ENCODE data around the gene SP110. TPM values are rescaled to one million over a fixed set of nuclear protein-coding genes. Genes with fewer than 3 reads are reported as not detected.

SP110 gene
- total and polyA plus RNA-seq, 7 experiments from 2014 or later, result 89.8 to 182 (median 108) TPM

DNA sequence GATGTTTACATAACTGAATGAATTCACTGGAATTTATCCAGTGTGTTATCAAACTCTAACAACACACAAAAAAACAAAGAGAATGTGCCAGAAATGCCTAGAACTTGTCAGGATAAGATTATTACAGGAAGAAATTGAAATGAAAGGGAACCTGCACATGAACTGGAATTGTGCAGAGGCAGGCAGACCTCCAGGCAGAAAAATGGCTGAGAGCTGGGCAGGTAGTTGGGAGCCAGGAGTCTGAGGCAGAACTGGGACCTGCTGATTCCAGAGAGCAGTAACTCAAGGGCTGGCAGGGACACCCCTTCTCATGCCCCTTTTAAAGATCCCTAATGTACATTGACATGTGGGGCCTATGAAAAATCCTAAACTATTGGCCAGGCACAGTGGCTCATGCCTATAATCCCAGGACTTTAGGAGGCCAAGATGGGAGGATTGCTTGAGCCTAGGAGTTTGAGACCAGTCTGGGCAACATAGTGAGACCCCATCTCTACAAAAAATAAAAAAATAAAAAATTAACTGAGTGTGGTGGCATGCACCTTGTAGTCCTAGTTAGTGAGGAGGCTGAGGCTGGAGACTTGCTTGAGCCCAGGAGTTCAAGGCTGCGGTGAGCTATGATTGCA, 674 bp upstream of the SP110 start:
- DNase-seq (no peak), ATAC-seq (no peak)
- Mint-ChIP-seq H3K4me3 (peak overlapping the region; percentile 89 to 100 (median 99)), H3K4me1 (peaks cover 47 to 78% (median 67%) of the 10 kb centered on the region in 7 donors), H3K9me3 (no peaks in the 10 kb centered on the region), H3K27ac (peak overlapping the region; percentile 94 to 100 (median 99)), H3K27me3 (no peaks in the 10 kb centered on the region), H3K36me3 (peaks cover 6 to 38% (median 18%) of the 10 kb centered on the region in 5 donors)
- no peaks in the 10 kb centered on the region for H3K9me3 ChIP-seq (ENCODE audit: control insufficient read depth in 2 of 3, low read length in 3 of 3)
- H3K4me1 ChIP-seq (ENCODE audit: control insufficient read depth in 2 of 2, insufficient read depth in 2 of 2, low read length in 2 of 2), result peaks cover 22 to 42% of the 10 kb centered on the region in 2 donors
- peak overlapping the region; percentile 83 for H3K27ac ChIP-seq (ENCODE audit: low read depth, low read length)
- peaks cover 9 to 14% (median 12%) of the 10 kb centered on the region in 3 experiments for H3K36me3 ChIP-seq (ENCODE audit: control insufficient read depth in 2 of 3, insufficient read depth in 3 of 3, low read length in 3 of 3)
- POLR2A ChIA-PET, result interaction anchor here (0.6 to 3.5 kb wide), 16 partner anchors 8 to 379 kb away, joined by 3 to 32 read pairs (median 5); partner anchors contain the start of genes SP100 and SP140L
- intact Hi-C loops (cut with micrococcal nuclease), result loop anchor here (1.0 to 10.0 kb wide), 4 partner anchors 42 to 834 kb away; partner anchors contain the start of genes FBXO36 (in 1 of the 2), PSMD1 (in 1 of the 2) and TRIP12 (in 1 of the 2)
- CTCF ChIA-PET, result interaction anchor here (1.2 kb wide), 1 partner anchor 13 kb away, joined by 3 read pairs; no protein-coding TSS in a partner anchor
- H3K4me3 ChIP-seq (ENCODE audit: low read length), result peak overlapping the region; percentile 95
- H3K27me3 ChIP-seq (ENCODE audit: control insufficient read depth in 2 of 2, insufficient read depth in 2 of 2, low read length in 2 of 2), result no peaks in the 10 kb centered on the region

- peaks cover 29 to 34% (median 31%) of the 10 kb centered on the region in 3 experiments for H3K36me3 ChIP-seq (ENCODE audit: control insufficient read depth in 2 of 3, insufficient read depth in 3 of 3, low read length in 3 of 3)
- peaks cover 20 to 49% (median 38%) of the 10 kb centered on the region in 5 donors for H3K36me3 Mint-ChIP-seq
- ChIA-PET CTCF (no interaction called here), POLR2A (interaction anchor here (0.6 to 3.5 kb wide), 12 partner anchors 10 to 426 kb away, joined by 3 to 32 read pairs (median 5); partner anchors contain the start of genes SP100 and SP140L)
- peaks cover 43 to 74% (median 70%) of the 10 kb centered on the region in 7 donors for H3K4me1 Mint-ChIP-seq
- peaks cover 22 to 30% of the 10 kb centered on the region in 2 donors for H3K4me1 ChIP-seq (ENCODE audit: control insufficient read depth in 2 of 2, insufficient read depth in 2 of 2, low read length in 2 of 2)
- ATAC-seq (peak; percentile 64), DNase-seq (peak in 7 of 9 donors; percentile 16 to 48 (median 36))
- H3K4me3 ChIP-seq (ENCODE audit: low read length), result peak overlapping the region; percentile 95
- intact Hi-C loops (cut with micrococcal nuclease), result loop anchor here (1.0 to 5.0 kb wide), 7 partner anchors 8 to 504 kb away; partner anchors contain the start of gene SP100 (in 1 of the 2)
- H3K9me3 Mint-ChIP-seq, result no peaks in the 10 kb centered on the region
- H3K27me3 Mint-ChIP-seq, result no peaks in the 10 kb centered on the region
- H3K4me3 Mint-ChIP-seq, result peak overlapping the region; percentile 89 to 100 (median 99)
- H3K9me3 ChIP-seq (ENCODE audit: control insufficient read depth in 2 of 3, low read length in 3 of 3), result no peaks in the 10 kb centered on the region
- H3K27ac Mint-ChIP-seq, result peak overlapping the region; percentile 45 to 100 (median 90)
- H3K27ac ChIP-seq (ENCODE audit: low read depth, low read length), result peak overlapping the region; percentile 83
- H3K27me3 ChIP-seq (ENCODE audit: control insufficient read depth in 2 of 2, insufficient read depth in 2 of 2, low read length in 2 of 2), result no peaks in the 10 kb centered on the region
Observed at GRCh38 chr2:230218421-230218820, 1.4 kb downstream of the SP110 start.

- Mint-ChIP-seq H3K9me3 (no peaks in the 10 kb centered on the region), H3K4me1 (peaks cover 40 to 77% (median 68%) of the 10 kb centered on the region in 7 donors), H3K27ac (peak overlapping the region in 6 of 9 donors; percentile 11 to 99 (median 29)), H3K4me3 (peak overlapping the region; percentile 46 to 100 (median 98)), H3K36me3 (peaks cover 22 to 54% (median 48%) of the 10 kb centered on the region in 5 donors), H3K27me3 (no peaks in the 10 kb centered on the region)
- ATAC-seq (no peak), DNase-seq (no peak)
- H3K9me3 ChIP-seq (ENCODE audit: control insufficient read depth in 2 of 3, low read length in 3 of 3), result no peaks in the 10 kb centered on the region
- ChIA-PET CTCF (interaction anchor here (0.7 to 1.0 kb wide), 2 partner anchors 15 to 73 kb away, joined by 4 to 6 read pairs; no protein-coding TSS in a partner anchor), POLR2A (interaction anchor here (0.7 to 3.5 kb wide), 5 partner anchors 9 to 200 kb away, joined by 3 to 32 read pairs (median 5); partner anchors contain the start of gene SP140L)
- peaks cover 22 to 30% of the 10 kb centered on the region in 2 donors for H3K4me1 ChIP-seq (ENCODE audit: control insufficient read depth in 2 of 2, insufficient read depth in 2 of 2, low read length in 2 of 2)
- peak overlapping the region; percentile 95 for H3K4me3 ChIP-seq (ENCODE audit: low read length)
- no peaks in the 10 kb centered on the region for H3K27me3 ChIP-seq (ENCODE audit: control insufficient read depth in 2 of 2, insufficient read depth in 2 of 2, low read length in 2 of 2)
- intact Hi-C loops (cut with micrococcal nuclease), result loop anchor here in 1 of 2 donors (5.0 kb wide), 1 partner anchor 395 kb away; no protein-coding TSS in a partner anchor
- peaks cover 39 to 44% (median 41%) of the 10 kb centered on the region in 3 experiments for H3K36me3 ChIP-seq (ENCODE audit: control insufficient read depth in 2 of 3, insufficient read depth in 3 of 3, low read length in 3 of 3)
- no peak overlapping the region for H3K27ac ChIP-seq (ENCODE audit: low read depth, low read length)
Observed at GRCh38 chr2:230217424-230217823, 2.4 kb downstream of the SP110 start.

GRCh38 chr2:230216489-230216888, 3.3 kb downstream of the SP110 start:
- Mint-ChIP-seq H3K36me3 (peaks cover 29 to 60% (median 57%) of the 10 kb centered on the region in 5 donors), H3K4me3 (peak overlapping the region in 9 of 10 donors; percentile 21 to 98 (median 31))

GRCh38 chr2:230209422-230210051, 10.2 kb downstream of the SP110 start:
- no peaks in the 10 kb centered on the region for H3K27me3 Mint-ChIP-seq
- ChIA-PET CTCF (no interaction called here), POLR2A (interaction anchor here (1.5 kb wide), 1 partner anchor 11 kb away, joined by 5 read pairs; the partner anchor contains the start of gene SP110)
- peaks cover 7 to 45% (median 26%) of the 10 kb centered on the region in 7 donors for H3K4me1 Mint-ChIP-seq
- H3K4me3 Mint-ChIP-seq, result no peak overlapping the region
- DNase-seq (no peak), ATAC-seq (peak; percentile 68)
- Histone ChIP-seq H3K27ac (ENCODE audit: low read depth, low read length) (peak overlapping the region; percentile 44), H3K27me3 (ENCODE audit: control insufficient read depth in 2 of 2, insufficient read depth in 2 of 2, low read length in 2 of 2) (no peaks in the 10 kb centered on the region), H3K4me3 (ENCODE audit: low read length) (no peak overlapping the region), H3K9me3 (ENCODE audit: control insufficient read depth in 2 of 3, low read length in 3 of 3) (no peaks in the 10 kb centered on the region), H3K36me3 (ENCODE audit: control insufficient read depth in 2 of 3, insufficient read depth in 3 of 3, low read length in 3 of 3) (peaks cover 70 to 98% (median 79%) of the 10 kb centered on the region in 3 experiments), H3K4me1 (ENCODE audit: control insufficient read depth in 2 of 2, insufficient read depth in 2 of 2, low read length in 2 of 2) (peaks cover 9 to 10% of the 10 kb centered on the region in 2 donors)
- H3K27ac Mint-ChIP-seq, result no peak overlapping the region
- H3K36me3 Mint-ChIP-seq, result peaks cover 32 to 55% (median 43%) of the 10 kb centered on the region in 5 donors
- no peaks in the 10 kb centered on the region for H3K9me3 Mint-ChIP-seq
- intact Hi-C loops (cut with micrococcal nuclease), result no loop called here

More at GRCh38 chr2:230216489-230216888, 3.3 kb downstream of the SP110 start:
- Mint-ChIP-seq H3K9me3 (no peaks in the 10 kb centered on the region), H3K27ac (peak overlapping the region in 3 of 9 donors; percentile 10 to 59 (median 36)), H3K4me1 (peaks cover 38 to 78% (median 71%) of the 10 kb centered on the region in 7 donors), H3K27me3 (no peaks in the 10 kb centered on the region)
- DNase-seq (no peak), ATAC-seq (no peak)
- POLR2A ChIA-PET, result interaction anchor here (1.0 to 1.6 kb wide), 2 partner anchors 10 to 11 kb away, joined by 3 read pairs; partner anchors contain the start of gene SP140
- Histone ChIP-seq H3K4me1 (ENCODE audit: control insufficient read depth in 2 of 2, insufficient read depth in 2 of 2, low read length in 2 of 2) (peaks cover 22 to 30% of the 10 kb centered on the region in 2 donors), H3K27me3 (ENCODE audit: control insufficient read depth in 2 of 2, insufficient read depth in 2 of 2, low read length in 2 of 2) (no peaks in the 10 kb centered on the region), H3K36me3 (ENCODE audit: control insufficient read depth in 2 of 3, insufficient read depth in 3 of 3, low read length in 3 of 3) (peaks cover 44 to 53% (median 46%) of the 10 kb centered on the region in 3 experiments), H3K4me3 (ENCODE audit: low read length) (no peak overlapping the region), H3K27ac (ENCODE audit: low read depth, low read length) (no peak overlapping the region), H3K9me3 (ENCODE audit: control insufficient read depth in 2 of 3, low read length in 3 of 3) (no peaks in the 10 kb centered on the region)
- CTCF ChIA-PET, result interaction anchor here (0.6 kb wide), 1 partner anchor 199 kb away, joined by 3 read pairs; the partner anchor contains the start of gene SP100
- intact Hi-C loops (cut with micrococcal nuclease), result loop anchor here in 1 of 2 donors (5.0 kb wide), 1 partner anchor 396 kb away; no protein-coding TSS in a partner anchor

- ATAC-seq (no peak), DNase-seq (no peak)
- Mint-ChIP-seq H3K27me3 (no peaks in the 10 kb centered on the region), H3K27ac (no peak overlapping the region), H3K4me3 (no peak overlapping the region), H3K9me3 (no peaks in the 10 kb centered on the region), H3K4me1 (peaks cover 7 to 36% (median 16%) of the 10 kb centered on the region in 7 donors), H3K36me3 (peaks cover 25 to 55% (median 38%) of the 10 kb centered on the region in 5 donors)
- CTCF ChIA-PET, result no interaction called here
- POLR2A ChIA-PET, result interaction anchor here (1.5 kb wide), 1 partner anchor 12 kb away, joined by 5 read pairs; the partner anchor contains the start of gene SP110
- H3K4me1 ChIP-seq (ENCODE audit: control insufficient read depth in 2 of 2, insufficient read depth in 2 of 2, low read length in 2 of 2), result peaks cover 9 to 10% of the 10 kb centered on the region in 2 donors
- H3K9me3 ChIP-seq (ENCODE audit: control insufficient read depth in 2 of 3, low read length in 3 of 3), result no peaks in the 10 kb centered on the region
- no peaks in the 10 kb centered on the region for H3K27me3 ChIP-seq (ENCODE audit: control insufficient read depth in 2 of 2, insufficient read depth in 2 of 2, low read length in 2 of 2)
- no peak overlapping the region for H3K27ac ChIP-seq (ENCODE audit: low read depth, low read length)
- no peak overlapping the region for H3K4me3 ChIP-seq (ENCODE audit: low read length)
- peaks cover 63 to 97% (median 74%) of the 10 kb centered on the region in 3 experiments for H3K36me3 ChIP-seq (ENCODE audit: control insufficient read depth in 2 of 3, insufficient read depth in 3 of 3, low read length in 3 of 3)
- intact Hi-C loops (cut with micrococcal nuclease), result no loop called here
Observed at GRCh38 chr2:230208576-230208975, 11.2 kb downstream of the SP110 start.

Data from naive thymus-derived CD4-positive, alpha-beta T cell (primary cell).